ENCODE results near the gene TIMELESS. TPM values are rescaled to one million over a fixed set of nuclear protein-coding genes. Genes with fewer than 3 reads are reported as not detected.

TIMELESS gene
- total and polyA plus RNA-seq, 2 experiments from 2014 or later, result 7.9 to 12.4 TPM

DNA sequence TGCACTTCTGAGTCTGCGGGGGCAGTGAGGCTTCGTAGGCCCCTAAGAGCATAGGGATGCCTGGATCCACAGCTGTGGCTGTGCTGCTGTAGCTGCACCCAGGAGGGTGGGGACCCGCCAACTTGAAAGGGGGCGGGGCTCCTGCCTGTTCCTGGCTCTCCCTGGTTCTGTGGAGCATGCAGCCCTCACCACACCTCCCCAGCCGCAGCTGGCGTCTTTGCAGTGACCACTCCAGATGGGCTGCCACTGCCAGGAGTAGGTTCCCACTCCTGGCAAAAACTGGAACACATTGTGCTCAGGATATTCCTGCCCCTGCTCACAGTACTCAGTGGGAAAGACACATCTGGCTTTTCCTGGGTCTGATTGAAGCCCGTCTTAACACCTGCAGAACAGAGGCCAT is 35.8 kb downstream of the TIMELESS start:
- no peak overlapping the region for H2AFZ ChIP-seq
- no peaks in the 10 kb centered on the region for H3K27me3 ChIP-seq
- H3K79me2 ChIP-seq, result no peaks in the 10 kb centered on the region
- no peaks in the 10 kb centered on the region for H3K36me3 ChIP-seq (replicated peaks; ENCODE audit: insufficient read depth, low read depth)
- no peaks in the 10 kb centered on the region for H3K4me1 ChIP-seq (ENCODE audit: insufficient read depth)
- 89% methylated on average over 7 of the region's 7 CpGs for WGBS (ENCODE audit: low lambda C conversion rate, missing lambda C conversion rate)
- H3K27ac ChIP-seq, result no peak overlapping the region
- TF ChIP-seq, protein P1, sequence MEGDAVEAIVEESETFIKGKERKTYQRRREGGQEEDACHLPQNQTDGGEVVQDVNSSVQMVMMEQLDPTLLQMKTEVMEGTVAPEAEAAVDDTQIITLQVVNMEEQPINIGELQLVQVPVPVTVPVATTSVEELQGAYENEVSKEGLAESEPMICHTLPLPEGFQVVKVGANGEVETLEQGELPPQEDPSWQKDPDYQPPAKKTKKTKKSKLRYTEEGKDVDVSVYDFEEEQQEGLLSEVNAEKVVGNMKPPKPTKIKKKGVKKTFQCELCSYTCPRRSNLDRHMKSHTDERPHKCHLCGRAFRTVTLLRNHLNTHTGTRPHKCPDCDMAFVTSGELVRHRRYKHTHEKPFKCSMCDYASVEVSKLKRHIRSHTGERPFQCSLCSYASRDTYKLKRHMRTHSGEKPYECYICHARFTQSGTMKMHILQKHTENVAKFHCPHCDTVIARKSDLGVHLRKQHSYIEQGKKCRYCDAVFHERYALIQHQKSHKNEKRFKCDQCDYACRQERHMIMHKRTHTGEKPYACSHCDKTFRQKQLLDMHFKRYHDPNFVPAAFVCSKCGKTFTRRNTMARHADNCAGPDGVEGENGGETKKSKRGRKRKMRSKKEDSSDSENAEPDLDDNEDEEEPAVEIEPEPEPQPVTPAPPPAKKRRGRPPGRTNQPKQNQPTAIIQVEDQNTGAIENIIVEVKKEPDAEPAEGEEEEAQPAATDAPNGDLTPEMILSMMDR (IDR thresholded peaks at IDR 0.05; ENCODE audit: poor library complexity), result no peak
- no peak for TF ChIP-seq EZH2phosphoT487 (IDR thresholded peaks at IDR 0.05; ENCODE audit: low read depth, severe bottlenecking, unreplicated experiment)
- TF ChIP-seq EZH2 (IDR thresholded peaks at IDR 0.05; ENCODE audit: borderline replicate concordance), result no peak
- H3K4me2 ChIP-seq, result no peak overlapping the region
- H3K9me2 ChIP-seq (replicated peaks; ENCODE audit: insufficient read depth), result no peaks in the 10 kb centered on the region
- H4K20me1 ChIP-seq (ENCODE audit: insufficient read depth, poor library complexity, severe bottlenecking), result no peaks in the 10 kb centered on the region
- DNase-seq (ENCODE audit: low spot score), result no peak
- H3K9me3 ChIP-seq (ENCODE audit: low read depth), result no peaks in the 10 kb centered on the region
- H3K4me3 ChIP-seq, result no peak overlapping the region

DNA sequence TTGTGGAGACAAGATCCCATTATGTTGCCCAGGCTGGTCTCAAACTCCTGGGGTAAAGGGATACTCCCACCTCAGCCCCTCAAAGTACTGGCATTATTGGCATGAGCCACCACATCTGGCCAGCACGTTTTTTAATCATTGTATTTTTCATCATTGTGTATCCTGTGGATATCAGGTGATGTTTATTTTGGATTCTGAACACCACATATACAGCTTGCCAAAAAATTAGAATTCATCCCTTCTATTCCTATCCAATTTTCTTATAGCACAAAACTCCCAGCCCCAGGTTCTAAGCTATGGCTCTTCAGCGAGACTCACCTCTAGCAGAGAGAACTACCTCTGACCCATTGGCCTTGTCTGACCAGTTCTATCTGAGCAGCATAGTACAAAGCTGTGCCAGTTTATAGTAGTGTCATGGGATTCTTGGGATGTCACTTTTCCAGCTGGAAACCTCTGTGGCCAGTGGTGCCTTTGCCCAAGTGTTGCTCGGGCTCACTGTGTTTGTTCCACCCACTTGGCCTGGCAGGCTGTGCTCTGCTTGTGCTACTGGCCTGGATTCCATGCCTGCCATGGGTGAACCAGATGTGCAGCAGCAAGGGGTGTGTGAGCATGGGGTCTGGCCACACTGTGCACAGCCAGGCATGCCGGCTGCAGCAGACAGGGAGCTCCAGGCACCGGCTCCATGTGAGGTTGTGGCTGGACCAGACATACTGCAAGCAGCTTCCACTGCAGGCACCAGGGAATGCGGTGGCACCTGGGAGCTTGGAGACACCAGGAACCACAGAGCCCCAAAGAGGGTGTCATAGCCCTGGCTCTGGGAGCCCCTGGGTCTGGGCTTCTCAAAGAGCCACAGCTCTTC is 37.2 kb downstream of the TIMELESS start:
- Histone ChIP-seq H4K20me1 (ENCODE audit: insufficient read depth, poor library complexity, severe bottlenecking) (no peaks in the 10 kb centered on the region), H3K27me3 (no peaks in the 10 kb centered on the region), H3K9me2 (replicated peaks; ENCODE audit: insufficient read depth) (no peaks in the 10 kb centered on the region), H3K36me3 (replicated peaks; ENCODE audit: insufficient read depth, low read depth) (no peaks in the 10 kb centered on the region), H3K4me2 (no peak overlapping the region), H2AFZ (no peak overlapping the region), H3K4me1 (ENCODE audit: insufficient read depth) (no peaks in the 10 kb centered on the region), H3K79me2 (no peaks in the 10 kb centered on the region), H3K4me3 (no peak overlapping the region), H3K27ac (no peak overlapping the region), H3K9me3 (ENCODE audit: low read depth) (no peaks in the 10 kb centered on the region)
- no peak for DNase-seq (ENCODE audit: low spot score)
- 89% methylated on average over 6 of the region's 6 CpGs for WGBS (ENCODE audit: low lambda C conversion rate, missing lambda C conversion rate)
- TF ChIP-seq, protein P1 (IDR thresholded peaks at IDR 0.05; ENCODE audit: poor library complexity), result no peak
- TF ChIP-seq EZH2phosphoT487 (IDR thresholded peaks at IDR 0.05; ENCODE audit: low read depth, severe bottlenecking, unreplicated experiment), result no peak
- TF ChIP-seq EZH2 (IDR thresholded peaks at IDR 0.05; ENCODE audit: borderline replicate concordance), result no peak

DNA sequence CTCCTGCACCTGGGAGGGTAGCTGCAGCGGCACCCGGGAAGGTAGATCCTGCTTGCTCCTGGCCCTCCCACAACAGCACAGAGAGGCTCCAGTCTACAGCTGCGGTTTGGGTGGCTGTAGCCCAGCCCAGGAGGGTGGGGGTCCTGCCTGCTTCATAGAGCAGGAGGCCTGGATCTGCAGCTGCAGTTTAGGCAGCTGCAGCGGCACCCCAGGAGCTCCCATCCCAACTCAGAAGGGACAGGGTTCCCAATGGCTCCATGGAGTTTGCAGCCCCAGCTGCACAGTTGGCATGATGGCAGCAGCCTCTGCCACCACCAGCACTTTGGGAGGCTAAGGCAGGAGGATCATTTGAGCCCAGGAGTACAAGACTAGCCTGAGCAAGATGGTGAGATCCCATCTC is 38.5 kb downstream of the TIMELESS start:
- 95% methylated on average over 4 of the region's 4 CpGs for WGBS (ENCODE audit: low lambda C conversion rate, missing lambda C conversion rate)

More for the DNA sequence above, 38.5 kb downstream of the TIMELESS start:
- no peaks in the 10 kb centered on the region for H3K9me3 ChIP-seq (ENCODE audit: low read depth)
- no peak overlapping the region for H2AFZ ChIP-seq
- H3K36me3 ChIP-seq (replicated peaks; ENCODE audit: insufficient read depth, low read depth), result no peaks in the 10 kb centered on the region
- H3K79me2 ChIP-seq, result no peaks in the 10 kb centered on the region
- H3K4me2 ChIP-seq, result no peak overlapping the region
- H4K20me1 ChIP-seq (ENCODE audit: insufficient read depth, poor library complexity, severe bottlenecking), result no peaks in the 10 kb centered on the region
- H3K9me2 ChIP-seq (replicated peaks; ENCODE audit: insufficient read depth), result no peaks in the 10 kb centered on the region
- DNase-seq (ENCODE audit: low spot score), result no peak
- H3K27ac ChIP-seq, result no peak overlapping the region
- H3K4me3 ChIP-seq, result no peak overlapping the region
- no peaks in the 10 kb centered on the region for H3K27me3 ChIP-seq
- TF ChIP-seq, protein P1 (IDR thresholded peaks at IDR 0.05; ENCODE audit: poor library complexity), result no peak
- TF ChIP-seq EZH2 (IDR thresholded peaks at IDR 0.05; ENCODE audit: borderline replicate concordance), result no peak
- TF ChIP-seq EZH2phosphoT487 (IDR thresholded peaks at IDR 0.05; ENCODE audit: low read depth, severe bottlenecking, unreplicated experiment), result no peak
- H3K4me1 ChIP-seq (ENCODE audit: insufficient read depth), result no peaks in the 10 kb centered on the region

Data from hepatocyte (in vitro differentiated cells).